ENCODE data around the gene TACC2. TPM values are rescaled to one million over a fixed set of nuclear protein-coding genes. Genes with fewer than 3 reads are reported as not detected.

The TACC2 gene
- total and polyA plus RNA-seq, 2 donors (not counting 3 experiments of a cell fraction or from before 2014, with no cell fraction given): 14.4 to 46.2 TPM

GRCh38 chr10:122132331-122132755 lies 143.4 kb downstream of the TACC2 start:
- no peaks in the 10 kb centered on the region for H3K27me3 ChIP-seq (ENCODE audit: control insufficient read depth in 2 of 2, insufficient read depth in 2 of 2, low read length in 2 of 2)
- H3K4me3 ChIP-seq (replicated peaks in 1 of 3; ENCODE audit: insufficient read depth in 1 of 3, low read depth in 1 of 3, low read length in 3 of 3): no peak overlapping the region
- CTCF ChIA-PET: no interaction called here
- DNase-seq (ENCODE audit: low read depth, low spot score): no peak
- peaks cover 12% of the 10 kb centered on the region for H3K4me1 ChIP-seq (ENCODE audit: control insufficient read depth, extremely low read depth, insufficient read depth, low read length)
- FAIRE-seq: no peak
- H3K9me3 ChIP-seq (replicated peaks; ENCODE audit: control insufficient read depth, insufficient read depth, low read length): no peaks in the 10 kb centered on the region
- H4K20me1 ChIP-seq (replicated peaks; ENCODE audit: control insufficient read depth, extremely low read depth, insufficient read depth, low read length): no peaks in the 10 kb centered on the region
- peaks cover 0 to 4% of the 10 kb centered on the region in 2 experiments for H3K36me3 ChIP-seq (ENCODE audit: control insufficient read depth in 2 of 2, extremely low read depth in 1 of 2, insufficient read depth in 2 of 2, low read length in 2 of 2)
- POLR2A ChIA-PET: no interaction called here
- intact Hi-C loops (cut with micrococcal nuclease) (no loop called here), dilution Hi-C loops (cut with MboI; ENCODE audit: extremely low pct_ligation_motif_present, low sequenced_read_pairs) (no loop called here)
- no peaks in the 10 kb centered on the region for H3K9me1 ChIP-seq (replicated peaks; ENCODE audit: control insufficient read depth, extremely low read depth, insufficient read depth, low read length)
- no peak overlapping the region for H2AFZ ChIP-seq (ENCODE audit: low read depth, low read length)
- H3K4me2 ChIP-seq (ENCODE audit: insufficient read depth, low read length): no peak overlapping the region
- peaks cover 20% of the 10 kb centered on the region for H3K79me2 ChIP-seq (ENCODE audit: control insufficient read depth, insufficient read depth, low read length)
- no peak overlapping the region for H3K27ac ChIP-seq (ENCODE audit: insufficient read depth, low read depth, low read length)
- no peak overlapping the region for H3K9ac ChIP-seq (replicated peaks; ENCODE audit: extremely low read depth, insufficient read depth, low read length)
- TF ChIP-seq JUN (IDR thresholded peaks at IDR 0.05; ENCODE audit: borderline replicate concordance, insufficient read depth, insufficient read length, low read depth) (no peak), FOS (IDR thresholded peaks at IDR 0.05; ENCODE audit: borderline replicate concordance, insufficient read depth, low read length) (no peak), EZH2 (IDR thresholded peaks at IDR 0.05; ENCODE audit: borderline replicate concordance, low read depth, low read length, severe bottlenecking) (no peak), POLR2AphosphoS5 (IDR thresholded peaks at IDR 0.05; ENCODE audit: insufficient read depth, low read depth, low read length) (no peak), GATA2 (IDR thresholded peaks at IDR 0.05; ENCODE audit: insufficient read depth, insufficient read length, low read depth, low read length) (no peak), POLR2A (IDR thresholded peaks at IDR 0.05; ENCODE audit: low read depth, low read length) (no peak), MYC (IDR thresholded peaks at IDR 0.05; ENCODE audit: low read depth, low read length) (no peak)
- TF ChIP-seq, protein P1, sequence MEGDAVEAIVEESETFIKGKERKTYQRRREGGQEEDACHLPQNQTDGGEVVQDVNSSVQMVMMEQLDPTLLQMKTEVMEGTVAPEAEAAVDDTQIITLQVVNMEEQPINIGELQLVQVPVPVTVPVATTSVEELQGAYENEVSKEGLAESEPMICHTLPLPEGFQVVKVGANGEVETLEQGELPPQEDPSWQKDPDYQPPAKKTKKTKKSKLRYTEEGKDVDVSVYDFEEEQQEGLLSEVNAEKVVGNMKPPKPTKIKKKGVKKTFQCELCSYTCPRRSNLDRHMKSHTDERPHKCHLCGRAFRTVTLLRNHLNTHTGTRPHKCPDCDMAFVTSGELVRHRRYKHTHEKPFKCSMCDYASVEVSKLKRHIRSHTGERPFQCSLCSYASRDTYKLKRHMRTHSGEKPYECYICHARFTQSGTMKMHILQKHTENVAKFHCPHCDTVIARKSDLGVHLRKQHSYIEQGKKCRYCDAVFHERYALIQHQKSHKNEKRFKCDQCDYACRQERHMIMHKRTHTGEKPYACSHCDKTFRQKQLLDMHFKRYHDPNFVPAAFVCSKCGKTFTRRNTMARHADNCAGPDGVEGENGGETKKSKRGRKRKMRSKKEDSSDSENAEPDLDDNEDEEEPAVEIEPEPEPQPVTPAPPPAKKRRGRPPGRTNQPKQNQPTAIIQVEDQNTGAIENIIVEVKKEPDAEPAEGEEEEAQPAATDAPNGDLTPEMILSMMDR (IDR thresholded peaks at IDR 0.05; ENCODE audit: extremely low read depth in 1 of 2, insufficient read depth in 1 of 2, low read depth in 1 of 2, low read length in 2 of 2): no peak
- TF ChIP-seq, protein P2, sequence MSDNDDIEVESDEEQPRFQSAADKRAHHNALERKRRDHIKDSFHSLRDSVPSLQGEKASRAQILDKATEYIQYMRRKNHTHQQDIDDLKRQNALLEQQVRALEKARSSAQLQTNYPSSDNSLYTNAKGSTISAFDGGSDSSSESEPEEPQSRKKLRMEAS (IDR thresholded peaks at IDR 0.05; ENCODE audit: insufficient read depth, insufficient read length): no peak
- no TSS peak for BruUV-seq (replicated peaks)
